Heart left ventricle (tissue), 16 donors: ENCODE data around the gene ELMO3. TPM values are rescaled to one million over a fixed set of nuclear protein-coding genes. Genes with fewer than 3 reads are reported as not detected.

Source experiments
- ATAC-seq, 4 donors: fragments of 200-7000 bp; cut with Tn5 transposase; one replicate each; pipeline ENCODE4 v1.9.1; 2020 to 2022; ENCODE audit warnings: moderate library complexity in 4 of 4, mild to moderate bottlenecking in 3 of 4, moderate number of reproducible peaks in 1 of 4
- DNase-seq, 5 donors: peaks; one replicate each; pipeline ENCODE4 v3.0.0-alpha.2; 2020
- H3K27ac ChIP-seq, 12 donors: fragments of 200-600 bp; sonication (generic) in 4 of 12; one replicate each; pipeline versions ENCODE4 v1.5.0 to v1.8.0; 2016 to 2022; ENCODE audit warnings: mild to moderate bottlenecking in 2 of 12
- H3K27me3 ChIP-seq, 9 donors: fragments of 200-600 bp; sonication (generic) in 2 of 9; one replicate each; pipeline versions ENCODE4 v1.5.1 to v1.8.0; 2016 to 2022; ENCODE audit warnings: mild to moderate bottlenecking in 3 of 9
- H3K36me3 ChIP-seq, 9 donors: fragments of 200-600 bp; sonication (generic) in 2 of 9; one replicate each; pipeline versions ENCODE4 v1.5.0 to v1.8.0; 2018 to 2022; ENCODE audit warnings: mild to moderate bottlenecking in 2 of 9
- H3K4me1 ChIP-seq, 12 donors: fragments of 200-600 bp; sonication (generic) in 4 of 12; one replicate each; pipeline versions ENCODE4 v1.5.0 to v1.8.0; 2016 to 2022; ENCODE audit warnings: mild to moderate bottlenecking in 3 of 12
- H3K4me3 ChIP-seq, 12 donors: fragments of 200-600 bp; sonication (generic) in 4 of 12; one replicate each; pipeline versions ENCODE4 v1.5.0 to v1.8.0; 2017 to 2022; ENCODE audit warnings: mild to moderate bottlenecking in 9 of 12, moderate library complexity in 4 of 12
- H3K9me3 ChIP-seq, 12 donors: fragments of 200-600 bp; sonication (generic) in 4 of 12; one replicate each; pipeline versions ENCODE4 v1.5.0 to v1.8.0; 2016 to 2022; ENCODE audit warnings: mild to moderate bottlenecking in 1 of 12
- POLR2A ChIP-seq, 2 donors: fragments of 450-650 bp; IDR thresholded peaks; one replicate each; pipeline ENCODE4 v1.6.1; 2017; ENCODE audit warnings: antibody characterized with exemption in 2 of 2, mild to moderate bottlenecking in 2 of 2, moderate library complexity in 2 of 2
- WGBS, 4 donors: extraction: QIAGEN DNeasy Blood & Tissue Kit in 2 of 4; methylation state at CpG; one replicate each; pipeline versions ENCODE4 v1.1.5 to v1.1.7; 2013 to 2018; 5-methylcytosine and 5-hydroxymethylcytosine counted together
- intact Hi-C, 10 donors: fragments of 100-400 bp; cut with DNase I; formaldehyde crosslinking; loops; one replicate each; pipeline versions ENCODE4 v1.11.1 to v1.14.2; 2022
- polyA plus RNA-seq, 2 donors: library from polyadenylated mRNA; stranded (reverse); fragments of 200-250 nt; gene quantifications; one replicate each; pipeline ENCODE4 v1.2.3, GENCODE V29; 2013
- total RNA-seq, 9 donors: library from RNA; depleted of rRNA in 2 of 9; stranded (reverse); fragments of >200 nt in 2 of 9; fragmentation: NEBNext Ultra II Directional in 3 of 9; extraction: Animal tissue kit (Norgen Biotek cat#: 25700) in 3 of 9; gene quantifications; one replicate each; pipeline versions ENCODE4 v1.1.0 to v1.2.4, GENCODE V29; 2016 to 2023
- TF ChIP-seq, protein P1 (sequence below), 12 donors: fragments of 200-600 bp; sonication (generic) in 4 of 12; IDR thresholded peaks; one replicate each; pipeline versions ENCODE4 v1.5.0 to v1.8.0; 2018 to 2022; ENCODE audit warnings: antibody characterized with exemption in 12 of 12, mild to moderate bottlenecking in 5 of 12
- donor health status: ischemic (EF 13 %, LVEDD 7.1; RV severe dilation, severe dysfunction).
- donor health status: healthy with polysubstance abuse.
- donor health status: DM: no; HTN: yes; CAD: no.
- donor health status: DM: no; HTN: no; CAD: no.
- donor health status: ischemic (EF 25% LVEDD 6.9; RV normal size, moderate dysfunction).
- donor health status: ischemic (EF 25% LVEDD 5.7; RV mildly dilated, moderate dysfunction).
- donor health status: healthy.
- donor health status: DM: yes; HTN: yes; CAD: no.
- donor health status: ischemic (EF 35%, LVEDD 5.7; RV mildly dilated, moderate dysfunction).
- donor health status: nonischemic (EF 11% LVEDD 7.7; RV severe dilation, severe dysfunction).
- donor health status: DM: yes; HTN: yes; CAD: no.
- donor health status: PGD.
- donor health status: ischemic (EF 29% LVEDD 5.4; RV normal size, mild dysfunction).
- donor health status: nonischemic (EF 23%, LVEDD 6.1; RV moderate dilation, normal function).

ELMO3 gene
- total and polyA plus RNA-seq, 11 donors: 0.32 to 1.8 (median 0.68) TPM

DNA sequence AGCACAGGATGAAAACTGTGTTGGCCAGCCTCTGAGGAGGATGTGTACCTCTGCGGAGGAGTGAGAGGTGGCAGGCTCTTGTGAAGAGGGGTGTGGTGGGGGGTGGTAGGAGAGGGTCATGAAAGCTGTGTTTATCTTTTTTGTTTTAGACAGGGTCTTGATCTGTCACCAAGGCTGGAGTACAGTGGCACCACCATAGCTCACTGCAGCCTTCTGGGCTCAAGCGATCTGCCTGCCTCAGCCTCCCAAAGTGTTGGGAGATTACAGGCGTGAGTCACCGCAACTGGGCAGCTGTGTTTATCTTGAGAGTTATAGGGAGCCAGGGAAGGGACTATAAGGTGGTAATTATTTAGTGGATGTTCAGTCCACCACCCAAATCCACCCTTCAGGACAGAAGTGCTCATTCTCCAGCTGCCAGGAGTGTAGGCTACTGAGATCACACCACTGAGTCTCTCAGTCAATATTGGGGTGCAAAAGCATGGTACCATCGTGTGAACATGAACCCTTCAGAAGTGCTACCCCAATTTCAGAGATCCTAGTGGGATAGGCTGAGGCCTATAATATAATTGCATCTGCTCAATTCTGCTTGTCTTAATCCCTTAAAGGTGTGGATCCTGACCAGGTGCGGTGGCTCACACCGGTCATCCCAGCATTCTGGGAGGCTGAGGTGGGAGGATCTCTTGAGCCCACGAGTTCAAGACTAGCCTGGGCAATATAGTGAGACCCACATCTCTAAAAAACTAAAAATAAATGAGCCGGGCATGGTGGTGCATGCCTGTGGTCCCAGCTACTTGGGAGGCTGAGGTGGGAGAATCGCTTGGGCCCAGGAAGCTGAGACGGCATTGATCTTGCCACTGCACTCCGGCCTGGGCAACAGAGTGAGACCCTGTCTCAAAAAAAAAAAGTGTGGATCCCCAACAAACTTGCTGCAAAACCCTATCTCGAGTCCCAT, 8.2 kb upstream of the ELMO3 start:
- DNase-seq (no peak), ATAC-seq (no peak)
- Histone ChIP-seq H3K27me3 (no peaks in the 10 kb centered on the region), H3K4me1 (peaks cover 2 to 41% (median 32%) of the 10 kb centered on the region in 12 donors), H3K27ac (peak overlapping the region in 10 of 12 donors; percentile 4 to 80 (median 49)), H3K36me3 (peaks cover 0 to 28% (median 20%) of the 10 kb centered on the region in 9 donors), H3K9me3 (no peaks in the 10 kb centered on the region), H3K4me3 (peak overlapping the region in 8 of 12 donors; percentile 28 to 44 (median 38))
- TF ChIP-seq, protein P1, sequence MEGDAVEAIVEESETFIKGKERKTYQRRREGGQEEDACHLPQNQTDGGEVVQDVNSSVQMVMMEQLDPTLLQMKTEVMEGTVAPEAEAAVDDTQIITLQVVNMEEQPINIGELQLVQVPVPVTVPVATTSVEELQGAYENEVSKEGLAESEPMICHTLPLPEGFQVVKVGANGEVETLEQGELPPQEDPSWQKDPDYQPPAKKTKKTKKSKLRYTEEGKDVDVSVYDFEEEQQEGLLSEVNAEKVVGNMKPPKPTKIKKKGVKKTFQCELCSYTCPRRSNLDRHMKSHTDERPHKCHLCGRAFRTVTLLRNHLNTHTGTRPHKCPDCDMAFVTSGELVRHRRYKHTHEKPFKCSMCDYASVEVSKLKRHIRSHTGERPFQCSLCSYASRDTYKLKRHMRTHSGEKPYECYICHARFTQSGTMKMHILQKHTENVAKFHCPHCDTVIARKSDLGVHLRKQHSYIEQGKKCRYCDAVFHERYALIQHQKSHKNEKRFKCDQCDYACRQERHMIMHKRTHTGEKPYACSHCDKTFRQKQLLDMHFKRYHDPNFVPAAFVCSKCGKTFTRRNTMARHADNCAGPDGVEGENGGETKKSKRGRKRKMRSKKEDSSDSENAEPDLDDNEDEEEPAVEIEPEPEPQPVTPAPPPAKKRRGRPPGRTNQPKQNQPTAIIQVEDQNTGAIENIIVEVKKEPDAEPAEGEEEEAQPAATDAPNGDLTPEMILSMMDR (IDR thresholded peaks at IDR 0.05): no peak
- no peak for TF ChIP-seq POLR2A (IDR thresholded peaks at IDR 0.05)
- 67 to 76% (median 70%) methylated on average over 13 of the region's 13 CpGs for WGBS, 4 donors
- intact Hi-C loops: loop anchor here in 5 of 10 donors (5.0 kb wide), 2 partner anchors 37 to 57 kb away; partner anchors contain the start of genes TMEM208 (in 4 of the 5), FHOD1 (in 1 of the 5) and SLC9A5 (in 1 of the 5)

DNA sequence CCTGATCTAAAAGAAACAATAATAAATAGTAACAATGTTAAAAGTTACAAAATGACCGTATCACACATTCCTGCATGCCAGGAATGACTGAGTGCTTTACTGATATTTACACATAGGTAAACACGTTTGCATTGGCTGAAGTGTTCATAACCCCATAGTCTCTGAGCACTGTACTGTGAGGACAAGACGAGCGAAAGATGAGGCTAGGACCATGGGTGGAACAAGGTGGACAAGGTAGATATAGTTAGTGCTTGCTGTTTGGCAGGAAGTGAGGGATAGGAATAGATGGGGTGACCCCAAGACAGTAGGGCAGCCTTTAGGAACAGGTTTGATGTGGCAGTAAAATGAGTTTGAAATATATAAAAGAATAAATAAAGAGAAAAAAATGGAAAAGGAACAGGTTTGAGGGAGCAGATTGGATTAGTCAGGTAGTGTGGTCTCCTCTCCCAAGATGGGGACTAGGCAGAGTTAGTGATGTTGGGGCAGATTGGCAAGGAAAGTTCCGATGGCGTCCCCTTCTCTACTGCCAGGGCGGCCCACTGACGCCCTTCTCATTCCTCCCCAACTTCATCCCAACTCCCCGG, 7.4 kb upstream of the ELMO3 start:
- Histone ChIP-seq H3K36me3 (peaks cover 0 to 35% (median 27%) of the 10 kb centered on the region in 9 donors), H3K9me3 (no peaks in the 10 kb centered on the region), H3K27ac (peak overlapping the region in 6 of 12 donors; percentile 80 to 93 (median 85)), H3K4me3 (peak overlapping the region; percentile 74 to 100 (median 94)), H3K27me3 (no peaks in the 10 kb centered on the region), H3K4me1 (peaks cover 2 to 40% (median 29%) of the 10 kb centered on the region in 12 donors)
- no peak for ATAC-seq
- TF ChIP-seq POLR2A (IDR thresholded peaks at IDR 0.05): no peak
- TF ChIP-seq, protein P1 (IDR thresholded peaks at IDR 0.05): no peak
- intact Hi-C loops: loop anchor here in 5 of 10 donors (5.0 kb wide), 2 partner anchors 36 to 56 kb away; partner anchors contain the start of genes TMEM208 (in 4 of the 5), FHOD1 (in 1 of the 5) and SLC9A5 (in 1 of the 5)
- 25 to 28% (median 27%) methylated on average over 9 of the region's 9 CpGs for WGBS, 4 donors
- no peak for DNase-seq

DNA sequence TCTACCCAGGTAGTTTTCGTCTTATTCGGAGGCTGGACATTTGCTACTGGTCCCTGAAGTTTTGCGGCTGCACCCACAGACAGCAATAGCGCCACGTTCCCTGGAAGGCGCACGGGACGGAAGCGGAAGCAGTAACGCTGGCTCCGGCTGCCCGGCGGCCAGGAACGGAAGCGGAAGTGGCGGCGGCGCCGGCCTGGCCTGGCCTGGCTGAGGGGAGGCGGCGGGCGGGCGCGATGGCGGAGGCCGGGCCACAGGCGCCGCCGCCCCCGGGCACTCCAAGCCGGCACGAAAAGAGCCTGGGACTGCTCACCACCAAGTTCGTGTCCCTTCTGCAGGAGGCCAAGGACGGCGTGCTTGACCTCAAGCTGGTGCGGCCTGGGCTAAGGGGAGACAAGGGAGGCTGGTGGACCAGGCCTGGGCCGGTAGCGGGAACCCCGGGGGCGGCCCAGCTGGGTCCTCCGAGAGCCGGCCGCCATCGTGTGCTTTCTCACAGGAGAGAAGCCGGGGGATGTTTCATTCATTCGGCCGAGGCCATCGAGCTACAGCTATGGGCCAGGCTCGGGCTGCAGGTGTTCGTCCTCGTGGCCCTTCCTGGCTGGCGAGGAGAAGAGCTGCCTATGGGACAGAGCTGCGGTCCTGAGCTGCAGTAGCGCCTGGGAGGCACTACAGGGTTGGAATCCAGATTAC, 6.8 kb upstream of the ELMO3 start, which contains the start of gene E2F4:
Gene E2F4, plus strand, starts transcription at position 161 of the 687 bp plus-strand sequence. Its CDS starts 73 bp downstream, at position 234.
- Histone ChIP-seq H3K27ac (peak within 1 kb of the TSS; percentile 65 to 93 (median 88)), H3K4me3 (peak within 1 kb of the TSS; percentile 74 to 100 (median 94)), H3K36me3 (peaks cover 0 to 42% (median 34%) of the 10 kb centered on the region in 9 donors), H3K27me3 (no peaks in the 10 kb centered on the region), H3K4me1 (peaks cover 2 to 40% (median 29%) of the 10 kb centered on the region in 12 donors), H3K9me3 (no peaks in the 10 kb centered on the region)
- peak; percentile 88 to 96 (median 92) for ATAC-seq
- TF ChIP-seq, protein P1 (IDR thresholded peaks at IDR 0.05): peak in 1 of 12 donors; percentile 6
- TF ChIP-seq POLR2A (IDR thresholded peaks at IDR 0.05): peak in 1 of 2 donors; percentile 88
- intact Hi-C loops: loop anchor here in 5 of 10 donors (5.0 kb wide), 2 partner anchors 35 to 55 kb away; partner anchors contain the start of genes TMEM208 (in 4 of the 5), FHOD1 (in 1 of the 5) and SLC9A5 (in 1 of the 5)
- peak; percentile 93 to 95 (median 93) for DNase-seq
- WGBS, 4 donors: 0 to 1% (median 0%) methylated on average over 22 to 54 of the region's 54 CpGs
